Heart right ventricle (tissue), 16 donors: ENCODE results near the gene RAX2. TPM values are rescaled to one million over a fixed set of nuclear protein-coding genes. Genes with fewer than 3 reads are reported as not detected.
"Not testable (repeated sequence)": the region's sequence is repeated elsewhere in the genome, so short reads cannot be mapped to it uniquely, and the experiment has no call there.

ENCODE experiments used
- ATAC-seq, 8 donors: fragments of 200-7000 bp; cut with Tn5 transposase; one replicate each; pipeline ENCODE4 v1.9.1; 2020; ENCODE audit warnings: mild to moderate bottlenecking in 8 of 8, moderate library complexity in 8 of 8, moderate number of reproducible peaks in 1 of 8
- DNase-seq, 2 donors: peaks; one replicate each; pipeline ENCODE4 v3.0.0-alpha.2; 2020
- H3K27ac ChIP-seq, 10 donors: fragments of 200-600 bp; sonication (generic) in 2 of 10; one replicate each; pipeline versions ENCODE4 v1.5.0 to v1.8.0; 2020 to 2022; ENCODE audit warnings: mild to moderate bottlenecking in 3 of 10
- H3K27me3 ChIP-seq, 7 donors: fragments of 200-600 bp; one replicate each; pipeline ENCODE4 v1.8.0; 2021 to 2022; ENCODE audit warnings: mild to moderate bottlenecking in 2 of 7
- H3K36me3 ChIP-seq, 9 donors: fragments of 200-600 bp; sonication (generic) in 1 of 9; one replicate each; pipeline versions ENCODE4 v1.5.0 to v1.8.0; 2020 to 2022; ENCODE audit warnings: mild to moderate bottlenecking in 2 of 9
- H3K4me1 ChIP-seq, 9 donors: fragments of 200-600 bp; sonication (generic) in 1 of 9; one replicate each; pipeline versions ENCODE4 v1.5.0 to v1.8.0; 2020 to 2022; ENCODE audit warnings: mild to moderate bottlenecking in 4 of 9
- H3K4me3 ChIP-seq, 10 donors: fragments of 200-600 bp; sonication (generic) in 2 of 10; one replicate each; pipeline versions ENCODE4 v1.5.0 to v1.8.0; 2020 to 2022; ENCODE audit warnings: mild to moderate bottlenecking in 7 of 10, moderate library complexity in 2 of 10
- H3K9me3 ChIP-seq, 11 donors: fragments of 200-600 bp in 10 of 11; sonication (generic) in 2 of 11; one replicate each; pipeline versions ENCODE4 v1.5.0 to v1.8.0; 2013 to 2022; ENCODE audit warnings: mild to moderate bottlenecking in 2 of 11, control low read depth in 1 of 11, moderate library complexity in 1 of 11
- CTCF ChIP-seq, 9 donors: fragments of 200-600 bp; sonication (generic) in 2 of 9; IDR thresholded peaks; one replicate each; pipeline versions ENCODE4 v1.5.0 to v1.8.0; 2021 to 2022; ENCODE audit warnings: antibody characterized with exemption in 9 of 9, mild to moderate bottlenecking in 5 of 9, moderate library complexity in 1 of 9
- WGBS, 2 donors: extraction: QIAGEN DNeasy Blood & Tissue Kit; methylation state at CpG; one replicate each; pipeline ENCODE4 v1.1.7; 2013; ENCODE audit warnings: inconsistent platforms in 1 of 2; 5-methylcytosine and 5-hydroxymethylcytosine counted together
- intact Hi-C, 10 donors: fragments of 100-400 bp; cut with DNase I; formaldehyde crosslinking; loops; one replicate each; pipeline versions ENCODE4 v1.11.1 to v1.14.2; 2022
- polyA plus RNA-seq, 2 donors: library from polyadenylated mRNA; stranded (reverse); fragments of 200-250 nt; gene quantifications; one replicate each; pipeline ENCODE4 v1.2.3, GENCODE V29; 2013
- total RNA-seq, 10 donors: library from RNA; stranded (reverse); fragmentation: NEBNext Ultra II Directional in 3 of 10; extraction: Animal tissue kit (Norgen Biotek cat#: 25700) in 3 of 10; gene quantifications; one replicate each; pipeline versions ENCODE4 v1.2.1 to v1.2.4, GENCODE V29; 2021 to 2023
- donor health status: Arrhythmogenic right ventricular cardiomyopathy.
- donor health status: ischemic (EF 13 %, LVEDD 7.1; RV severe dilation, severe dysfunction).
- donor health status: healthy with polysubstance abuse.
- donor health status: DM: no; HTN: yes; CAD: no.
- donor health status: DM: no; HTN: no; CAD: no.
- donor health status: ischemic (EF 25% LVEDD 6.9; RV normal size, moderate dysfunction).
- donor health status: ischemic (EF 25% LVEDD 5.7; RV mildly dilated, moderate dysfunction).
- donor health status: healthy.
- donor health status: DM: yes; HTN: yes; CAD: no.
- donor health status: Ischemic cardiomyopathy.
- donor health status: ischemic (EF 35%, LVEDD 5.7; RV mildly dilated, moderate dysfunction).
- donor health status: nonischemic (EF 11% LVEDD 7.7; RV severe dilation, severe dysfunction).
- donor health status: DM: yes; HTN: yes; CAD: no.
- donor health status: PGD.
- donor health status: ischemic (EF 29% LVEDD 5.4; RV normal size, mild dysfunction).
- donor health status: nonischemic (EF 23%, LVEDD 6.1; RV moderate dilation, normal function).

RAX2 gene
- total and polyA plus RNA-seq, 12 donors: not detected

GRCh38 chr19:3818466-3818865 lies 46.4 kb upstream of the RAX2 start:
- intact Hi-C loops: no loop called here
- TF ChIP-seq CTCF (IDR thresholded peaks at IDR 0.05): no peak
- no peak for DNase-seq
- peak in 5 of 8 donors; percentile 8 to 52 (median 42) for ATAC-seq
- Histone ChIP-seq H3K4me1 (peaks cover 0 to 28% (median 7%) of the 10 kb centered on the region in 9 donors), H3K4me3 (no peak overlapping the region), H3K27me3 (peaks cover 0 to 10% (median 0%) of the 10 kb centered on the region in 7 donors), H3K27ac (peak overlapping the region in 1 of 10 donors; percentile 29), H3K36me3 (no peaks in the 10 kb centered on the region), H3K9me3 (no peaks in the 10 kb centered on the region)
- whole genome bisulfite sequencing, 2 donors: 26 to 29% methylated on average over 11 of the region's 11 CpGs

GRCh38 chr19:3817761-3818160 lies 45.7 kb upstream of the RAX2 start:
- Histone ChIP-seq H3K27ac (no peak overlapping the region), H3K4me3 (no peak overlapping the region), H3K9me3 (no peaks in the 10 kb centered on the region), H3K27me3 (peaks cover 0 to 9% (median 0%) of the 10 kb centered on the region in 7 donors), H3K4me1 (peaks cover 3 to 35% (median 14%) of the 10 kb centered on the region in 9 donors), H3K36me3 (no peaks in the 10 kb centered on the region)
- ATAC-seq (no peak), DNase-seq (no peak)
- 91 to 95% methylated on average over 8 of the region's 8 CpGs for WGBS, 2 donors
- TF ChIP-seq CTCF (IDR thresholded peaks at IDR 0.05): no peak
- intact Hi-C loops: no loop called here

GRCh38 chr19:3816566-3817218 lies 44.7 kb upstream of the RAX2 start:
- Histone ChIP-seq H3K4me3 (no peak overlapping the region), H3K36me3 (no peaks in the 10 kb centered on the region), H3K4me1 (peaks cover 4 to 38% (median 19%) of the 10 kb centered on the region in 9 donors), H3K27ac (no peak overlapping the region), H3K27me3 (peaks cover 0 to under 1% (median 0%) of the 10 kb centered on the region in 7 donors), H3K9me3 (no peaks in the 10 kb centered on the region)
- DNase-seq (no peak), ATAC-seq (no peak)
- no peak for TF ChIP-seq CTCF (IDR thresholded peaks at IDR 0.05)
- 90 to 92% methylated on average over 45 of the region's 45 CpGs for WGBS, 2 donors
- intact Hi-C loops: no loop called here

GRCh38 chr19:3816148-3816547 lies 44.1 kb upstream of the RAX2 start:
- ATAC-seq, H3K27ac ChIP-seq, H3K9me3 ChIP-seq, H3K36me3 ChIP-seq, intact Hi-C loops, DNase-seq, H3K27me3 ChIP-seq, H3K4me3 ChIP-seq: not testable (repeated sequence)
- WGBS, 2 donors: 93 to 96% methylated on average over 9 of the region's 9 CpGs
- H3K4me1 ChIP-seq: peaks cover 4 to 41% (median 22%) of the 10 kb centered on the region in 9 donors

- ATAC-seq (no peak), DNase-seq (no peak)
- H3K36me3 ChIP-seq: no peaks in the 10 kb centered on the region
- no peaks in the 10 kb centered on the region for H3K9me3 ChIP-seq
- H3K4me3 ChIP-seq: no peak overlapping the region
- peak overlapping the region in 1 of 10 donors; percentile 26 for H3K27ac ChIP-seq
- no peak for TF ChIP-seq CTCF (IDR thresholded peaks at IDR 0.05)
- intact Hi-C loops: no loop called here
- 95 to 97% methylated on average over 4 of the region's 4 CpGs for WGBS, 2 donors
- H3K4me1 ChIP-seq: peaks cover 4 to 48% (median 22%) of the 10 kb centered on the region in 9 donors
- H3K27me3 ChIP-seq: peaks cover 0 to 10% (median 0%) of the 10 kb centered on the region in 7 donors
Observed at GRCh38 chr19:3814648-3815047, 42.6 kb upstream of the RAX2 start.
